Uterus (tissue), 2 donors: ENCODE measurements around the gene TIAM1.

Experiments
- CTCF ChIP-seq, 4 experiments: fragments of 200-600 bp in 2 of 4; fragments of 450-650 bp in 2 of 4; sonication (generic) in 2 of 4; IDR thresholded peaks; one replicate each; pipeline ENCODE4 v1.5.1; 2016 to 2019; ENCODE audit warnings: antibody characterized with exemption in 4 of 4, mild to moderate bottlenecking in 2 of 4, moderate library complexity in 1 of 4
- POLR2A ChIP-seq, 2 donors: fragments of 450-650 bp; IDR thresholded peaks; one replicate each; pipeline ENCODE4 v1.6.1; 2016; ENCODE audit warnings: antibody characterized with exemption in 2 of 2, mild to moderate bottlenecking in 1 of 2, moderate library complexity in 1 of 2

DNA sequence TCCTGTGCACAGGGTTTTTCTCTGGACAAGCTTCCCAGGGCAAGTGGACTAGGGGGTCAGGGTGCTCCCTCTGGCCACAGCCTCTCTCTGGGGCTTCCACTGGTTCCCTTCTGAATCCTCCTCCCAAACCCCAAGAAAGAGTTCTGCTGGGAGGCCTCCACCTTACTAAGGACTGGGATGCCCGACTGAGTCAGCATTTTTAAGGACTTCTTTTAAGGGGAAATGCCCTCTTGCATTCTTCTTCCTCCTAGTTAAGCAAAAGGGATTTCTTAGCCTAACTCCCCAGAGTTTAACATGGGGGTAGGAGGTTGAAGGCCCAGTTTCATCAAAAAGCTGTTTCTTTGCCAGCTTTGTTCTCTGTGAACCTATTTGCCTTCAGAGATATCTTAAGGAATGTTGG, 206.1 kb downstream of the TIAM1 start:
- TF ChIP-seq CTCF (IDR thresholded peaks at IDR 0.05) (no peak), POLR2A (IDR thresholded peaks at IDR 0.05) (no peak)
